RWPE2 (cell line): ENCODE data around the gene S1PR1.
A peak's percentile ranks its signal among the peaks of the same experiment; 100 is the strongest.
"Not testable (repeated sequence)": the region's sequence is repeated elsewhere in the genome, so short reads cannot be mapped to it uniquely, and the experiment has no call there.

Experiments
- ATAC-seq: fragments of 200-7000 bp; cut with Tn5 transposase; 3 replicates; pipeline ENCODE4 v1.9.1; 2021; ENCODE audit warnings: low read depth
- DNase-seq: peaks from one replicate; pipeline ENCODE4 v3.0.0-alpha.2; 2020; ENCODE audit warnings: low spot score
- H3K27ac ChIP-seq: fragments of 450-650 bp; 2 replicates; pipeline ENCODE4 v1.5.1; 2017; ENCODE audit warnings: mild to moderate bottlenecking; ENCODE audit not compliant: poor library complexity, severe bottlenecking
- H3K27me3 ChIP-seq: fragments of 250-450 bp; sonication (Bioruptor Pico); 2 replicates; pipeline ENCODE4 v1.5.1; 2021; ENCODE audit warnings: mild to moderate bottlenecking, moderate library complexity; ENCODE audit not compliant: insufficient read depth, poor library complexity, severe bottlenecking
- H3K36me3 ChIP-seq: fragments of 250-450 bp; sonication (Bioruptor Pico); 2 replicates; pipeline ENCODE4 v1.5.1; 2020; ENCODE audit warnings: low read depth, mild to moderate bottlenecking, moderate library complexity
- H3K4me1 ChIP-seq: fragments of 250-450 bp; sonication (Bioruptor Pico); 2 replicates; pipeline ENCODE4 v1.5.1; 2021; ENCODE audit warnings: mild to moderate bottlenecking, moderate library complexity; ENCODE audit not compliant: insufficient read depth, poor library complexity, severe bottlenecking
- H3K4me3 ChIP-seq: fragments of 250-450 bp; sonication (Bioruptor Pico); 2 replicates; pipeline ENCODE4 v1.5.1; 2021; ENCODE audit warnings: mild to moderate bottlenecking, moderate library complexity; ENCODE audit not compliant: severe bottlenecking
- H3K9me3 ChIP-seq: fragments of 250-450 bp; sonication (Bioruptor Pico); 2 replicates; pipeline ENCODE4 v1.5.1; 2021; ENCODE audit warnings: mild to moderate bottlenecking, moderate library complexity; ENCODE audit not compliant: severe bottlenecking
- TF ChIP-seq, protein P1 (sequence below): fragments of 450-650 bp; IDR thresholded peaks from one replicate; pipeline ENCODE4 v1.5.1; 2017; ENCODE audit warnings: mild to moderate bottlenecking, moderate library complexity; ENCODE audit not compliant: poor library complexity, severe bottlenecking

The S1PR1 gene

GRCh38 chr1:101236516-101237228 lies at the start of gene S1PR1:
Gene S1PR1, plus strand, starts transcription at chr1:101237019. Its CDS starts 1,966 bp downstream, at chr1:101238985.
- H3K27ac ChIP-seq, result peak within 1 kb of the TSS; percentile 79
- H3K9me3 ChIP-seq, result no peaks in the 10 kb centered on the region

DNA sequence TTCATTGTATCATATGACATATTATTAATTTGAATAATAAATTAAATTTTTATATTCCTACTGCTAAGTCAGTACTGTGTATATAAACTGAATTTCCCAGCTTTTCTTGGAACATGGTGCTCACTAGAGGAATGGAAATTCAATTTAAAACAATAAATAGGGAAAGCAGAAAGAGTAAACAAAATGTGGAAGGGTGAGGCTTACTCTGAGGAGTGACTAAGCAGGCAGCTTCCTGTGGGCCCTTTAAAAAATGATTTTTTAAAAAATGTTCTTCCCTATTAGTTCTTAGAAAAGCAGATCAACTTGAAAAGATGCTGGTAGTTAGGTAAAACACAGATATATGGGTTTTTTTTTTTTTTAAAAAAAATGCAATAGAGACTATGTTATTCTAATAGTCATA lies 49.5 kb upstream of the S1PR1 start:
- peak; percentile 71 for ATAC-seq
- Histone ChIP-seq H3K27ac (peak overlapping the region; percentile 56), H3K36me3 (no peaks in the 10 kb centered on the region), H3K4me1 (peaks cover 17% of the 10 kb centered on the region), H3K4me3 (no peak overlapping the region), H3K27me3 (no peaks in the 10 kb centered on the region), H3K9me3 (no peaks in the 10 kb centered on the region)
- TF ChIP-seq, protein P1, sequence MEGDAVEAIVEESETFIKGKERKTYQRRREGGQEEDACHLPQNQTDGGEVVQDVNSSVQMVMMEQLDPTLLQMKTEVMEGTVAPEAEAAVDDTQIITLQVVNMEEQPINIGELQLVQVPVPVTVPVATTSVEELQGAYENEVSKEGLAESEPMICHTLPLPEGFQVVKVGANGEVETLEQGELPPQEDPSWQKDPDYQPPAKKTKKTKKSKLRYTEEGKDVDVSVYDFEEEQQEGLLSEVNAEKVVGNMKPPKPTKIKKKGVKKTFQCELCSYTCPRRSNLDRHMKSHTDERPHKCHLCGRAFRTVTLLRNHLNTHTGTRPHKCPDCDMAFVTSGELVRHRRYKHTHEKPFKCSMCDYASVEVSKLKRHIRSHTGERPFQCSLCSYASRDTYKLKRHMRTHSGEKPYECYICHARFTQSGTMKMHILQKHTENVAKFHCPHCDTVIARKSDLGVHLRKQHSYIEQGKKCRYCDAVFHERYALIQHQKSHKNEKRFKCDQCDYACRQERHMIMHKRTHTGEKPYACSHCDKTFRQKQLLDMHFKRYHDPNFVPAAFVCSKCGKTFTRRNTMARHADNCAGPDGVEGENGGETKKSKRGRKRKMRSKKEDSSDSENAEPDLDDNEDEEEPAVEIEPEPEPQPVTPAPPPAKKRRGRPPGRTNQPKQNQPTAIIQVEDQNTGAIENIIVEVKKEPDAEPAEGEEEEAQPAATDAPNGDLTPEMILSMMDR, result no peak
- DNase-seq, result no peak

More at GRCh38 chr1:101236516-101237228, at the start of gene S1PR1:
- Histone ChIP-seq H3K4me1 (peaks cover 6% of the 10 kb centered on the region), H3K27me3 (no peaks in the 10 kb centered on the region), H3K36me3 (peaks cover 3% of the 10 kb centered on the region; the same call in 1 of the 2 replicates), H3K4me3 (peak within 1 kb of the TSS; percentile 42)
- DNase-seq, result peak; percentile 68
- TF ChIP-seq, protein P1, result no peak
- peak; percentile 44 for ATAC-seq

- Histone ChIP-seq H3K9me3 (no peaks in the 10 kb centered on the region), H3K36me3 (no peaks in the 10 kb centered on the region), H3K4me1 (peaks cover 17% of the 10 kb centered on the region), H3K27me3 (no peaks in the 10 kb centered on the region), H3K4me3 (no peak overlapping the region), H3K27ac (peak overlapping the region; percentile 56)
- DNase-seq (no peak), ATAC-seq (0 out of 3 replicates have a peak, but pooled peaks have one; percentile 30)
- TF ChIP-seq, protein P1, result no peak
Measured at GRCh38 chr1:101188331-101188730, 48.5 kb upstream of the S1PR1 start.

- not testable (repeated sequence) for ATAC-seq, H3K36me3 ChIP-seq
Measured at GRCh38 chr1:101188968-101189367, 47.9 kb upstream of the S1PR1 start.

GRCh38 chr1:101190441-101190840 lies 46.4 kb upstream of the S1PR1 start:
- TF ChIP-seq, protein P1, result no peak

More at GRCh38 chr1:101188968-101189367, 47.9 kb upstream of the S1PR1 start:
- peaks cover 20% of the 10 kb centered on the region for H3K4me1 ChIP-seq
- H3K9me3 ChIP-seq, H3K4me3 ChIP-seq, DNase-seq, H3K27me3 ChIP-seq, H3K27ac ChIP-seq: not testable (repeated sequence)

More at GRCh38 chr1:101190441-101190840, 46.4 kb upstream of the S1PR1 start:
- Histone ChIP-seq H3K9me3 (no peaks in the 10 kb centered on the region), H3K27ac (no peak overlapping the region), H3K36me3 (no peaks in the 10 kb centered on the region), H3K4me1 (peaks cover 28% of the 10 kb centered on the region), H3K4me3 (no peak overlapping the region), H3K27me3 (no peaks in the 10 kb centered on the region)
- ATAC-seq (no peak), DNase-seq (no peak)
